Stimulated activated CD8-positive, alpha-beta memory T cell treated with anti-CD3 and anti-CD28 coated beads, Interleukin-4, amount 100 ng/mL, for 24 hours (primary cell): ENCODE measurements around the gene SCART1.
"Not testable (repeated sequence)": the region's sequence is repeated elsewhere in the genome, so short reads cannot be mapped to it uniquely, and the experiment has no call there.

Experiments
- DNase-seq: peaks from one replicate; pipeline ENCODE4 v3.0.0-alpha.2; 2020; ENCODE audit warnings: low read depth

Gene SCART1

GRCh38 chr10:133474027-133474426, 20.3 kb downstream of the SCART1 start:
- DNase-seq, result no peak

GRCh38 chr10:133474665-133475424, 21.1 kb downstream of the SCART1 start:
- DNase-seq, result no peak

GRCh38 chr10:133475425-133475734, 21.6 kb downstream of the SCART1 start:
- no peak for DNase-seq

GRCh38 chr10:133475821-133476640, 22.3 kb downstream of the SCART1 start:
- no peak for DNase-seq

GRCh38 chr10:133476641-133476990, 22.9 kb downstream of the SCART1 start:
- no peak for DNase-seq

GRCh38 chr10:133481086-133481643, 27.4 kb downstream of the SCART1 start:
- DNase-seq, result no peak

- no peak for DNase-seq
These were observed 27.9 kb downstream of the SCART1 start for GRCh38 chr10:133481657-133482056.

- DNase-seq, result no peak
These were observed 31.1 kb downstream of the SCART1 start for GRCh38 chr10:133484818-133485217.

GRCh38 chr10:133487085-133487484, 33.3 kb downstream of the SCART1 start:
- DNase-seq, result no peak

- no peak for DNase-seq
These were observed 34.6 kb downstream of the SCART1 start for GRCh38 chr10:133488354-133488753.

- no peak for DNase-seq
These were observed 36.3 kb downstream of the SCART1 start for GRCh38 chr10:133489816-133490588.

- not testable (repeated sequence) for DNase-seq
These were observed 39.8 kb downstream of the SCART1 start for GRCh38 chr10:133493562-133493961.

- not testable (repeated sequence) for DNase-seq
These were observed 43.6 kb downstream of the SCART1 start for GRCh38 chr10:133497363-133497762.

- not testable (repeated sequence) for DNase-seq
These were observed 45.4 kb downstream of the SCART1 start for GRCh38 chr10:133499176-133499575.

- DNase-seq, result not testable (repeated sequence)
These were observed 47.2 kb downstream of the SCART1 start for GRCh38 chr10:133500897-133501296.

GRCh38 chr10:133509700-133510099, 56.0 kb downstream of the SCART1 start:
- DNase-seq, result no peak

- DNase-seq, result no peak
These were observed 57.7 kb downstream of the SCART1 start for GRCh38 chr10:133511408-133511807.

GRCh38 chr10:133511907-133512528, 58.3 kb downstream of the SCART1 start:
- DNase-seq, result no peak

GRCh38 chr10:133515471-133515870, 61.7 kb downstream of the SCART1 start:
- no peak for DNase-seq

- DNase-seq, result no peak
These were observed 62.3 kb downstream of the SCART1 start for GRCh38 chr10:133516057-133516456.

GRCh38 chr10:133518517-133518916, 64.8 kb downstream of the SCART1 start:
- DNase-seq, result not testable (repeated sequence)
